GM18951 (cell line): ENCODE data around the gene AAGAB.

Source experiments
- POLR2A ChIP-seq: IDR thresholded peaks from 4 replicates; pipeline ENCODE4 v1.6.1; 2011; ENCODE audit warnings: mild to moderate bottlenecking; ENCODE audit not compliant: insufficient read length, insufficient read depth; ENCODE audit errors: extremely low read depth
- in situ Hi-C: fragments of 300-500 bp; cut with MboI; formaldehyde crosslinking; loops from one replicate; pipeline ENCODE4 v1.12.0; 2022; ENCODE audit warnings: low sequenced_read_pairs, mixed read lengths, inconsistent platforms; ENCODE audit not compliant: unreplicated experiment

AAGAB gene

GRCh38 chr15:67173786-67174185 lies 80.7 kb downstream of the AAGAB start:
- in situ Hi-C loops = no loop called here
- TF ChIP-seq POLR2A = no peak

DNA sequence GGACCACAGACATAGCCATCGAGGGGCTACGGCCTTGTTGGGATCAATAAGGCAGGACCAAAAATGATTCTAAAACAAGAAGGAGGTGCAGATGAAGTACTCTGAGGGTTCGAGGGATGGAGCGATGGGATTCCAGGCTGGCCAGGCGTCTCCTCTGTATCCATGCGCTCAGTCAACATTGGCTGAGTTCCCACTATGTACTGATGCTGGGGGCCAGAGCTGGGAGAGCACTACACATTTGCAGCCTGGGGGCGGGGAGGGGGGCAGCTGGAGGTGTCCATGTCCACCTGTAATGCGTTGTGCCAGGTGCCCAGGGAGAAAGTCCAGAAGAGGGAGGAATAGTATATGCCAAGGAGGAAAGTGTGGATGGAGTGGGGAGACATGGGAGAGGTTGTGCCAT lies 81.5 kb downstream of the AAGAB start:
- in situ Hi-C loops = no loop called here

DNA sequence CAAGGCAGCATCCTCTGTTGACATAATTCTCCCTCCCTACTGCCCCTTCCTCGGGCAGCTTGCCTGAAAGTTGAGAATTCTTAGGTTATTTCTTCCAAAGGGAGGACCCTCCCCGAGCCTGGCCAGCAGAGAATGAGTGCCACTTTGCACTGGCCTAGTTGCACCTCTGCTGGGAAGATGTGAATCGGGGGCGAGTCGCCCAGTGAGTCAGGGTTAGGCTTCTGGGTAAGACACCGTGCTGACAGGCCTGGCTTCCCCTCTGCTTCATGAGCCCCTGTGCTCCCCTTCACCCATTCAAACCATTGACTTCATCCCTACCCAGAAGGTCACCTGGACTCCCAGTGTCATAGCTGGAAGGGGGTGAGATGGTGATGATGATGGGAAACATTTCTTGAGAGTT lies 82.3 kb downstream of the AAGAB start:
- TF ChIP-seq POLR2A = no peak
- in situ Hi-C loops = no loop called here

More for the DNA sequence above, 81.5 kb downstream of the AAGAB start:
- no peak for TF ChIP-seq POLR2A

DNA sequence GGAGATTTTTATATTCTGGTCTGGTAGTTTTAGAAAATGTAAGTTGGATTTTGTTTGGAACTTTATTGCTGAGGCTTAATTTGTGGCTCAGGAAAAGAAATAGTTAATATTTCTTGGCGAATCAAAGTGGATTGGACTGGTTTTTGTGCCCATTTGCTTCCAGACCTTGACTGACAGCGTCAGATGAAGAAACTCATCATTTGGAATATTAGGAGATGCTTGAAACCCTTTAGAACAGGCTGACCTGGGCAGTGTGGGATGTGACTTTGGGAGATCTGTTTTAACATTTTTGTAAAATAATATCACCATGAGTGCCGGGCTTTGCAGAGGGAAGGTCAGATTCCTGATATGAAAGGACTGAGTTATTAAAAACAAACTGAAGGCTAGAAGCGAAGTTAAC lies 83.0 kb downstream of the AAGAB start:
- no peak for TF ChIP-seq POLR2A
- in situ Hi-C loops = no loop called here

GRCh38 chr15:67170143-67170925 lies 84.1 kb downstream of the AAGAB start:
- TF ChIP-seq POLR2A = no peak
- in situ Hi-C loops = no loop called here

- no peak for TF ChIP-seq POLR2A
- in situ Hi-C loops = no loop called here
Observed at GRCh38 chr15:67168694-67169093, 85.8 kb downstream of the AAGAB start.

DNA sequence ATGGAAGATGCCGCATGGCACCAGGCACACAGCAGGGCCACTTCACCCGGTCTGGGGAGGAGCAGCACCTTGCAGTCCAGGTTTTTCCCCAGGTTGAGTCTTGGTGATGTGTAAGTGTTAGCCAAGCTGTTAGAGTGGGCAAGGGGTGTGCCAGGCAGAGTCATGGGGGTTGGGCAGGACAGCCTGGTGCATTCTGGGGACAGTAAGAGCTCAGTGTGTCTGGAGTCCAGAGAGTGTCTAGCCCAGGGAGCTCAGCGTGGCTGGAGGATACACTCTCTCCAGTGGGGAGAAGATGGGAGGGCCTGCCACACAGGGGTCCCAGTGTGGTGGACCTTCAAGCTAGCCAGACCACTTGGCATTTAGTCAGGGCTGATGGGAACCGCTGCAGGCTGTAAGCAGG lies 87.4 kb downstream of the AAGAB start:
- in situ Hi-C loops = no loop called here
- TF ChIP-seq POLR2A = no peak

- TF ChIP-seq POLR2A = no peak
- in situ Hi-C loops = no loop called here
Observed at GRCh38 chr15:67166280-67167009, 88.0 kb downstream of the AAGAB start.

DNA sequence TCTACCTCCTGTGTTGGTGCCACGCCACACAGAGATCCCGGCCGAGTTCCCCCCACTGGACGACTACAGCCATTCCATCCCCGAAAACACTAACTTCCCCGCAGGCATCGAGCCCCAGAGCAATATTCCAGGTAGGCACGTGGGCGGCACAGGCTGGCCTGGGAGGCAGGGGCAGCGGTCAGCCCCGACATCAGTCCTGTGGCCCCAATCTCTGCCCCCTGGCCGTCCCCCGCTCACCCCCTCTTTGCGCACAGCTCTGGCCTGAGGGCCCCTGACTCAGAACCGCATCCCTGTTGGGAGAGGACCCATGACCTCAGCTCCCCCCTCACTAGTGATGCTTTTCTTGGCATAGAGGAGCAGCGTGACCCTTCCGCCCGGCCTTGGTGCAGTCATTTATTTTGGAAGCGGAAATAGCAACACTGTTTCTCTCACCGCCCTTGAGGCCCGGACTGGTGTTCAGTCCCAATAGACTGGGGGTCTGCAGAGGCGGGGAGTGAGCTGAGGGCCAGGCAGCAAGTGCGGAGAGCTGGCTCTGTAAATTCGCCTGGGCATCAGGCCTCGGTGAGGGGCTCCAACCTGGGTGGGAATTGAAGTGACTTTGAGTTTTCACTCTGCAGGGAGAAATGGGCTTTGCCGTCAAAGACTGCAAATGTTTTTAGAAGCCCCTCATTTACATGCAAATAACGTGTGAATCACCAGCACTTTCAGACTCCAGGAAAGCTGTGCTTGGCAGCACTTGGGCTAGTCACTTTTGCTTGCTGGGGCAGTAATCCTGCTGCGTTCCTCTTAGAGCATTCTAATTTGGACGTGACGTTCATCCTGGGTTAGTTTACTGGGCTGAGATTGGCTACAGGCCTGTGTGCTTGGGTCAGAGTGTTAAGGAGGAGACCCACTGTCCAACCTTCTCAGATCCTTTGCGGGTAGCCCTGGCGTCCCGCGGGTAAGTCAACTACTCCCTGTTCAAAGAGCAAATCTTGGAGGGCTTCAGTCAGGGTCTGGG lies 88.9 kb downstream of the AAGAB start:
- TF ChIP-seq POLR2A = no peak
- in situ Hi-C loops = no loop called here

- in situ Hi-C loops = no loop called here
- no peak for TF ChIP-seq POLR2A
Observed at GRCh38 chr15:67164811-67165253, 89.6 kb downstream of the AAGAB start.

DNA sequence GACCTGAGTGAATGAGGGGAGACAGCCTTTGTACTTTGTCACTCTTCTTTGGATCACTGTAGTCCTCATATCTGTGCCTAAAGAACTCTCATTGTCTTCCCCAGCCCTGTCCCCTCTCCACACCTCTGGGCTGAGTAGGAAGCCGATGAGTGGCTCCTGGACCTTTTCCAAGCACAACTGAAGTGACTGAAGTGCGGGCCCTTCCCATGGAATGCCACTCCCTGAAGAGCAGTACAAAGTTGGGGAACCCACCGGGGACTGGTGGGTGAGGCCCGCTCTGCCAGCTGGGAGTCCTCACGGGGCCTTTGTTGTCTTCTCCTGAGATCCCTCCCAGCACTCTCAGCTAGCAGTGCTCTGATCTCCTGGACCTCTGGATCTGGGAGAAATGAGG lies 90.1 kb downstream of the AAGAB start:
- in situ Hi-C loops = no loop called here
- TF ChIP-seq POLR2A = no peak

DNA sequence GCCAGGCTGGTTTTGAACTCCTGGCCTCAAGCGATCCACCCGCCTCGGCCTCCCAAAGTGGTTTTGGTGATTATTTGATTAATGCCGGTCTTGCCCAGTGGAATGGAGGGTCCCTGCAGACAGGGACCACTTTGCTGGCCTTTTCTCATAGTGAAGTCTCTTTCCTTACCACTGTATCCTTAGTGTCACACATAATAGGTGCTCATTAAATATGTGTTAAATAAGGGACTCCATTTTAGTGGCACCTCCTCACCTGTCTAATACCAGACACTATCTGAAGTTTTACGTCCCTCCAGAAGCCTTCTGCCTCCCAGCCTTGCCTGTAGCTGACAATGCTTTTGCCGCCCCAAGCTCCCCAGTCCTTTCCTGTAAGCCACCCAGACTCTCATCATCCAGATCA lies 91.3 kb downstream of the AAGAB start:
- in situ Hi-C loops = no loop called here
- TF ChIP-seq POLR2A = no peak

DNA sequence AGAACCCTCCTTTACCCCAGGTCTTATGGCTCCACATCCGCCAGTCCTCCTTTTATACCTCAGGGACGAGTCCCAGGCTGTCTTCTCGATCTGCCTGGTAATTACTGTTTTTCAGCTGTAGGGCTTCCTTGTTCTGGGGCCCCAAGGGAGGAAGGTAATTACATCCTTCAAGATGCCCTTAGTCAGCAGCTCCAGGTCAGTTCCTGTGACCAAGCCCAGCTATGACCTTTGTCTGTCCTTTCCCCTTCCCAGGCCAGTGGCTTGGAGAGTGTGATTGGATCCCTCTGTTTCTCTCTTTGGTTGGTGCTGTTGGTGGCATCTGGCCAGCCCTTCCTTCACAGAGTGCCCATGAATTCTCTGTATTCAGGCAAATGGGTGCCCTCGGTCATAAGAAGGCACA lies 92.6 kb downstream of the AAGAB start:
- in situ Hi-C loops = no loop called here
- no peak for TF ChIP-seq POLR2A
